Coronary artery (tissue), 2 donors: ENCODE data around the gene GRB7.
A peak's percentile ranks its signal among the peaks of the same experiment; 100 is the strongest.

Experiments used
- DNase-seq: peaks from one replicate; pipeline ENCODE4 v3.0.0-alpha.2; 2017; ENCODE audit warnings: low spot score
- H3K27ac ChIP-seq, 2 donors: fragments of 200-600 bp; sonication (generic); one replicate each; pipeline ENCODE4 v1.5.1; 2016 to 2019
- H3K4me3 ChIP-seq: fragments of 200-600 bp; sonication (generic); 2 replicates; pipeline ENCODE4 v1.5.1; 2016; ENCODE audit warnings: mild to moderate bottlenecking, moderate library complexity
- TF ChIP-seq, protein P1 (sequence below): fragments of 200-600 bp; sonication (generic); IDR thresholded peaks from one replicate; pipeline ENCODE4 v1.5.1; 2019; ENCODE audit warnings: antibody characterized with exemption

The GRB7 gene

GRCh38 chr17:39729280-39729851 lies 8.4 kb upstream of the GRB7 start:
- TF ChIP-seq, protein P1, sequence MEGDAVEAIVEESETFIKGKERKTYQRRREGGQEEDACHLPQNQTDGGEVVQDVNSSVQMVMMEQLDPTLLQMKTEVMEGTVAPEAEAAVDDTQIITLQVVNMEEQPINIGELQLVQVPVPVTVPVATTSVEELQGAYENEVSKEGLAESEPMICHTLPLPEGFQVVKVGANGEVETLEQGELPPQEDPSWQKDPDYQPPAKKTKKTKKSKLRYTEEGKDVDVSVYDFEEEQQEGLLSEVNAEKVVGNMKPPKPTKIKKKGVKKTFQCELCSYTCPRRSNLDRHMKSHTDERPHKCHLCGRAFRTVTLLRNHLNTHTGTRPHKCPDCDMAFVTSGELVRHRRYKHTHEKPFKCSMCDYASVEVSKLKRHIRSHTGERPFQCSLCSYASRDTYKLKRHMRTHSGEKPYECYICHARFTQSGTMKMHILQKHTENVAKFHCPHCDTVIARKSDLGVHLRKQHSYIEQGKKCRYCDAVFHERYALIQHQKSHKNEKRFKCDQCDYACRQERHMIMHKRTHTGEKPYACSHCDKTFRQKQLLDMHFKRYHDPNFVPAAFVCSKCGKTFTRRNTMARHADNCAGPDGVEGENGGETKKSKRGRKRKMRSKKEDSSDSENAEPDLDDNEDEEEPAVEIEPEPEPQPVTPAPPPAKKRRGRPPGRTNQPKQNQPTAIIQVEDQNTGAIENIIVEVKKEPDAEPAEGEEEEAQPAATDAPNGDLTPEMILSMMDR: no peak
- peak overlapping the region; percentile 63 to 96 for H3K27ac ChIP-seq
- peak overlapping the region; percentile 92 for H3K4me3 ChIP-seq
- no peak for DNase-seq

DNA sequence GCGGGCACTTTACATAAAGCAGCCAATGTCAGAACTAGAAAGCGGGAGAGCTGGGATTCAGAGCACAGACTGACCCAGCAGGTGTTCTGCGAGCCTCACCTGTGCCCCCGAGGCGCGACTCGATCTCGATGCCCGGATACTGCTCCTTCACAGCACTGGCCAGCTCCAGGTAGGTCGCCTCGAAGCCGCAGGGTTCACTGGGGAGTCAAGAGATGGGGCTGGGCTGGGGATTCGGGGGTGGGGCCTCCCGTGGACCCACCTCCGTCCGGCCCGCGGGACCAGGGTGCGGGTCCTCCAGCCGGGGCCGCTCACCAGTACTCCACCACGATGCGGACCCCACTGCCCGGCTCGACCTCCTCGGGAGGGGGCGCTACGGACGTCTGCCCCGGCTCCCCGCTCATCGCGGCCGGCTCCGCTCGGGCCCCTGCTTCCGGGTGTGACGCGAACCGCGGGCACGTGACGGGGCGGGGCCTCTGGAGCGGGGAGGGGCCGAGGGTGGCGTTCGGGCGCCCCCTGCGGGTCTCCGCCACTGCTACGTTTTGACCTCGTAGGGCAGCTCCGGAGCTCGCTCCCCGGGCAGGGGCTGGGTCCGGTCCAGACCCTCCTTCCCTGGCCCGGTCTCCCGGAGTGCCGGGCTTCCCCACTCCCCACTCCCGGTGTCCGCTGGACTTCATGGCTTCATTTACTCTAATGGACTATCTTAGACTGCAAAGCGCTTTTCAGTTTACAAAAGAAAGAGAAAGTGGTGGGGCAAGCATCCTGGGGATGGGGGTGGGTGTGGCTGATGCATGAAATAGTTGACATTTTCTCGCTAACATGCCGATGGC lies 7.4 kb upstream of the GRB7 start, which contains the start of gene MIEN1:
MIEN1 (minus strand) TSS at position 438 of the 827 bp plus-strand sequence; CDS start at position 401, 37 bp downstream.
- peak within 1 kb of the TSS; percentile 92 for H3K4me3 ChIP-seq
- H3K27ac ChIP-seq: peak within 1 kb of the TSS; percentile 63 to 96
- peak; percentile 92 for DNase-seq
- TF ChIP-seq, protein P1: peak; percentile 93

- TF ChIP-seq, protein P1: no peak
- no peak overlapping the region for H3K27ac ChIP-seq
- no peak for DNase-seq
- H3K4me3 ChIP-seq: no peak overlapping the region
Measured at GRCh38 chr17:39732586-39732985, 5.2 kb upstream of the GRB7 start.

DNA sequence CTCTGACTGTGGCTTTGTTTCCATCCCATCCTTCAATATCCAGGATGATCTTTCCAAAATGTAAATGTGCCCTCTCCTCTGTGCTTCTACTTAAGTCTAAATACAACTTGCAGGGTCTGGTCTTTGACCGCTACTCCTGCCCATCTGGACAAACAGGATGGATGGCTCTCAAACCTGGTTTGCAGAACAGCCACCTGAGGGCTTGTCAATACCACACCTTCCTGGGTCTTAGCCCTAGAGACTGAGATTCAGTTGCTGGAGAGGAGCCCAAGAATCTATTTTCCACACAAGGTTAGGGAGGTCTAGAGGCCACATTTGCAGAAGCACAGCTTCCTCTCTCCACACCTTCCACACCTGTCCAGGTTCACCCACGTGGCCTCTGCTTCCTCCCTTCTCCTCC lies 1.9 kb upstream of the GRB7 start:
- DNase-seq: no peak
- H3K4me3 ChIP-seq: no peak overlapping the region
- no peak overlapping the region for H3K27ac ChIP-seq
- TF ChIP-seq, protein P1: no peak

DNA sequence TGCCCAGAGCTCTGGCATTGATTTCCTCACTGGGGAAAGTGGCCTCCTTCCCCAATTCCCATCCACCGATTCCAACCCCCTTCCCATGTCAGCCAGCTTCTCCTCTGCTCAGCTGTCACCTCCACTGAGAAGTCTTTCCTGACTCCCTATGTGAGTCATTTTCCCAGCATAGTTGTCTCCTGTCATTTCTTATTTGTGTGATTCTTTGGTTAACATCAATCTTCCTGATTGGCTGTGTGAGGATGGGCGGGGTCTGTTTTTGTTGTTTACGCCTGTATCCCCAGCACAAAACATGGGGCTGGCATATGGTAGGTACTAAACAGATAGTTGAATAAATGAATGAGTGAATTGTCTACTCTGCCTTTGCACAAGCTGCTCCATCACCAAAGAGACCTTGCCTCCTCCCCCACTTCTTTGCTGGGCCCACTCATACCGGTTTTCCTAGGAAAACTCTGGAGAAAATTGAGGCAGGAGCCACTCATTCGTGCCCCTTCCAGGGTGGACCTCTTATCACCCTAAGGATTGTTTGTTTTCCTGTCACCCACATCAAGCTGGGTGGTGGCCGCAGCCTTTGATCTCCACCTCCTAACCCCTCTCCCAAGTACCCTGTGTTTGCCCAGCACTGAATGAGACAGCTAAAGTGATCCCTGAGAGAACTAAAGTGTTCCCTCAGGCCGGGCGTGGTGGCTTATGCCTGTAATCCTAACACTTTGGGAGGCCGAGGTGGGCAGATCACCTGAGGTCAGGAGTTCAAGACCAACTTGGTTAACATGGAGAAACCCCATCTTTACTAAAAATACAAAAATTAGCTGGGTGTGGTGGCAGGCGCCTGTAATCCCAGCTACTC lies 1.2 kb upstream of the GRB7 start:
- no peak overlapping the region for H3K27ac ChIP-seq
- TF ChIP-seq, protein P1: no peak
- no peak overlapping the region for H3K4me3 ChIP-seq
- DNase-seq: no peak

DNA sequence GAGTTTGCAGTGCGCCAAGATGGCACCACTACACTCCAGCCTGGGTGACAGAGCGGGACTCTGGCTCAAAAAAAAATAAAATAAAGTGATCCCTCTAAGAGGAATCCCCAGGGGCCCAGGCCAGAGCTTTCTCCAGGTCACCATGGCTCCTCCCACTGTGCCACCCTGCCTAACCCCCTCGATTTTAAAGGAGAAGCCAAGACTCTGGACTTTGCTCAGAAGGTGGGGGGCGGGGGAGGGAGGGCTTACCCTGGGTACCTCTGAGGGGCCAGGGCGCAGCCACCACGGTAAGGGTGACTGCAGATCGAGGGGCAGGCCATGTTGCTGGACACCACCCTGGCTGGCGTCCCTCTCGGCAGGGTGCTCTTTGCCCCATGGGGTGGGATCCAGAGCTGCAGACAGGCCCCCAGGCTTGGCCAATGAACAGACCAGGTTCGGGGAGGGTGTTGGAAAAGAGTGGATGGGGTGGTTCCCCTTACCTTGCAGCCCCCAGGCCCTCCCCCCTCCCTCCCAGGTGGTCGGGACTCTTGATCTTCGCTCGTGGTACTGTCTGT lies 455 bp upstream of the GRB7 start:
- no peak for DNase-seq
- TF ChIP-seq, protein P1: no peak
- H3K4me3 ChIP-seq: peak overlapping the region; percentile 56
- no peak overlapping the region for H3K27ac ChIP-seq
